GM23338 (cell line): ENCODE results near the gene ATF7. TPM values are rescaled to one million over a fixed set of nuclear protein-coding genes. Genes with fewer than 3 reads are reported as not detected.

ENCODE experiments used
- ATAC-seq: fragments of 200-7000 bp; cut with Tn5 transposase; 3 replicates; pipeline ENCODE4 v1.9.1; 2020
- DNase-seq: peaks from one replicate; pipeline ENCODE4 v3.0.0-alpha.2; 2015; ENCODE audit warnings: low spot score
- H2AFZ ChIP-seq: fragments of 200-600 bp; sonication (generic); 2 replicates; pipeline ENCODE4 v1.8.0; 2016; ENCODE audit warnings: antibody characterized with exemption, mild to moderate bottlenecking, moderate library complexity
- H3F3A ChIP-seq: fragments of 200-600 bp; sonication (generic); replicated peaks from 2 replicates; pipeline ENCODE4 v1.8.0; 2017; ENCODE audit warnings: antibody characterized with exemption, mixed run types, low read depth
- H3K27ac ChIP-seq: fragments of 200-600 bp; sonication (generic); 2 replicates; pipeline ENCODE4 v1.6.1; 2016; ENCODE audit warnings: low read depth
- H3K27me3 ChIP-seq: fragments of 200-600 bp; sonication (generic); 2 replicates; pipeline ENCODE4 v1.8.0; 2016; ENCODE audit warnings: mild to moderate bottlenecking, mixed run types, moderate library complexity; ENCODE audit not compliant: insufficient read depth
- H3K36me3 ChIP-seq: fragments of 200-600 bp; sonication (generic); 2 replicates; pipeline ENCODE4 v1.8.0; 2016; ENCODE audit warnings: mild to moderate bottlenecking; ENCODE audit not compliant: insufficient read depth
- H3K4me1 ChIP-seq: fragments of 200-600 bp; sonication (generic); 2 replicates; pipeline ENCODE4 v1.8.0; 2016; ENCODE audit warnings: mild to moderate bottlenecking, moderate library complexity; ENCODE audit not compliant: insufficient read depth
- H3K4me2 ChIP-seq: fragments of 200-600 bp; sonication (generic); 2 replicates; pipeline ENCODE4 v1.7.1; 2017; ENCODE audit warnings: mixed run types
- H3K4me3 ChIP-seq: fragments of 200-600 bp; sonication (generic); 2 replicates; pipeline ENCODE4 v1.6.1; 2016; ENCODE audit warnings: mixed run types
- H3K79me2 ChIP-seq: fragments of 200-600 bp; sonication (generic); replicated peaks from 2 replicates; pipeline ENCODE4 v1.8.0; 2017; ENCODE audit warnings: mild to moderate bottlenecking; ENCODE audit not compliant: insufficient read depth
- H3K9me2 ChIP-seq: fragments of 200-600 bp; sonication (generic); 2 replicates; pipeline ENCODE4 v1.8.0; 2017; ENCODE audit not compliant: insufficient read depth
- H4K20me1 ChIP-seq: fragments of 200-600 bp; sonication (generic); replicated peaks from 2 replicates; pipeline ENCODE4 v1.8.0; 2017; ENCODE audit warnings: mild to moderate bottlenecking; ENCODE audit not compliant: insufficient read depth
- H3K27ac Mint-ChIP-seq: 2 replicates; pipeline ENCODE4 v1.8.0; 2020; ENCODE audit warnings: inconsistent platforms, mild to moderate bottlenecking, moderate library complexity, mixed read lengths
- H3K27me3 Mint-ChIP-seq: 3 replicates; pipeline ENCODE4 v1.8.0; 2022; ENCODE audit warnings: low read depth, mild to moderate bottlenecking, moderate library complexity, mixed read lengths, inconsistent platforms; ENCODE audit not compliant: insufficient read depth, poor library complexity
- H3K36me3 Mint-ChIP-seq: 3 replicates; pipeline ENCODE4 v1.8.0; 2021; ENCODE audit warnings: low read depth, mild to moderate bottlenecking, inconsistent platforms, moderate library complexity, mixed read lengths
- H3K4me1 Mint-ChIP-seq: 3 replicates; pipeline ENCODE4 v1.8.0; 2020; ENCODE audit warnings: mild to moderate bottlenecking, inconsistent platforms, mixed read lengths
- H3K4me3 Mint-ChIP-seq: 3 replicates; pipeline ENCODE4 v1.8.0; 2021; ENCODE audit warnings: moderate library complexity, mild to moderate bottlenecking, inconsistent platforms, mixed read lengths
- H3K9me3 Mint-ChIP-seq: 3 replicates; pipeline ENCODE4 v1.8.0; 2020; ENCODE audit warnings: moderate library complexity, mild to moderate bottlenecking, inconsistent platforms, mixed read lengths
- CREB1 ChIP-seq: fragments of 250-450 bp; sonication (Bioruptor Pico); IDR thresholded peaks from 2 replicates; pipeline ENCODE4 v1.5.0; 2020; ENCODE audit warnings: low read depth, mild to moderate bottlenecking, moderate library complexity
- EZH2 ChIP-seq: fragments of 200-600 bp; sonication (generic); IDR thresholded peaks from one replicate; pipeline ENCODE4 v1.8.0; 2017; ENCODE audit warnings: antibody characterized with exemption, mild to moderate bottlenecking, low read depth; ENCODE audit not compliant: unreplicated experiment
- EZH2phosphoT487 ChIP-seq: fragments of 200-600 bp; sonication (generic); IDR thresholded peaks from one replicate; pipeline ENCODE4 v1.8.1; 2018; ENCODE audit warnings: antibody characterized with exemption; ENCODE audit not compliant: unreplicated experiment
- JUNB ChIP-seq: IDR thresholded peaks from one replicate; pipeline ENCODE4 v1.6.1; 2016; ENCODE audit warnings: antibody characterized with exemption; ENCODE audit not compliant: unreplicated experiment
- NANOG ChIP-seq: IDR thresholded peaks from 2 replicates; pipeline ENCODE4 v1.6.1; 2016; ENCODE audit warnings: antibody characterized with exemption, borderline replicate concordance
- POLR2AphosphoS5 ChIP-seq: IDR thresholded peaks from 2 replicates; pipeline ENCODE4 v1.6.1; 2016; ENCODE audit warnings: antibody characterized with exemption, low read depth
- STAT1 ChIP-seq: IDR thresholded peaks from one replicate; pipeline ENCODE4 v1.6.1; 2016; ENCODE audit warnings: antibody characterized with exemption; ENCODE audit not compliant: unreplicated experiment
- ZNF114 ChIP-seq: fragments of 250-450 bp; sonication (Bioruptor Pico); IDR thresholded peaks from 2 replicates; pipeline ENCODE4 v1.5.0; 2020; ENCODE audit warnings: mild to moderate bottlenecking, moderate library complexity
- polyA plus RNA-seq: library from polyadenylated mRNA; unstranded; fragments of >200 nt; fragmentation: Nextera tagmentation; extraction: Ambion mirVana; gene quantifications from 2 replicates; pipeline ENCODE4 v1.2.1, GENCODE V29; 2016
- total RNA-seq: library from RNA; depleted of rRNA; stranded (reverse); fragments of >200 nt; shearing (Covaris generic); gene quantifications from 2 replicates; pipeline ENCODE4 v1.2.3, GENCODE V29; 2014
- TF ChIP-seq, protein P1 (sequence below), 2 experiments: fragments of 200-600 bp in 1 of 2; sonication (generic) in 1 of 2; conservative IDR thresholded peaks; 2 replicates each; pipeline versions ENCODE4 v1.5.1 to v1.6.1; 2016 to 2017; ENCODE audit warnings: antibody characterized with exemption in 2 of 2, low read depth in 2 of 2, mild to moderate bottlenecking in 2 of 2, moderate library complexity in 1 of 2
- TF ChIP-seq, protein P2 (sequence below): IDR thresholded peaks from one replicate; pipeline ENCODE4 v1.6.1; 2018; ENCODE audit warnings: antibody characterized with exemption; ENCODE audit not compliant: unreplicated experiment
- TF ChIP-seq, protein P3 (sequence below): IDR thresholded peaks from 2 replicates; pipeline ENCODE4 v1.6.1; 2016; ENCODE audit warnings: antibody characterized with exemption

ATF7 gene
- total and polyA plus RNA-seq, 2 experiments from 2014 or later: 13.9 to 16.3 TPM

DNA sequence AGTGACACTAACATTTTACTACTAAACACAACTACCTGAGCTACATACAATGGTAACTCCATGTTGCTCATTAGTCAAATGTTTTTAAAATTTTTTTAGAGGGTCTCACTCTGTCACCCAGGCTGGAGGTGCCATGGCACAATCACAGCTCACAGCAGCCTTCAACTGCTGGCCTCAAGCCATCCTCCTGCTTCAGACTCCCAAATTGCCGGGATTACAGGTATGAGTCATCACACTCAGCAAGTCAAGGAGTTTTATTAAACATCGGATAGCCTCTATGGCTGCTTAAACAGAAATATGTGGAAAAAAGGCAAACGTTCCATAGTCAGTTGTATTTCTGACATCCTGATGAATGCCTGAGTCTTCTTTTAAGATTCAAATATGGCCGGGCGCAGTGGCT is 107.8 kb downstream of the ATF7 start:
- no peaks in the 10 kb centered on the region for H3K79me2 ChIP-seq
- Mint-ChIP-seq H3K9me3 (no peaks in the 10 kb centered on the region), H3K27me3 (peaks cover 4% of the 10 kb centered on the region), H3K27ac (no peak overlapping the region), H3K4me3 (no peak overlapping the region), H3K36me3 (peaks cover 12% of the 10 kb centered on the region), H3K4me1 (peaks cover 12% of the 10 kb centered on the region)
- H4K20me1 ChIP-seq: no peaks in the 10 kb centered on the region; the same call in 1 of the 2 replicates
- ATAC-seq: no peak
- H3F3A ChIP-seq: no peaks in the 10 kb centered on the region
- no peaks in the 10 kb centered on the region for H3K9me2 ChIP-seq
- H2AFZ ChIP-seq: no peak overlapping the region
- no peak overlapping the region for H3K4me3 ChIP-seq
- no peak for DNase-seq
- no peaks in the 10 kb centered on the region for H3K36me3 ChIP-seq
- H3K27me3 ChIP-seq: no peaks in the 10 kb centered on the region
- H3K4me1 ChIP-seq: no peaks in the 10 kb centered on the region
- TF ChIP-seq NANOG (no peak), POLR2AphosphoS5 (no peak), EZH2 (no peak), JUNB (no peak)
- TF ChIP-seq, protein P1, sequence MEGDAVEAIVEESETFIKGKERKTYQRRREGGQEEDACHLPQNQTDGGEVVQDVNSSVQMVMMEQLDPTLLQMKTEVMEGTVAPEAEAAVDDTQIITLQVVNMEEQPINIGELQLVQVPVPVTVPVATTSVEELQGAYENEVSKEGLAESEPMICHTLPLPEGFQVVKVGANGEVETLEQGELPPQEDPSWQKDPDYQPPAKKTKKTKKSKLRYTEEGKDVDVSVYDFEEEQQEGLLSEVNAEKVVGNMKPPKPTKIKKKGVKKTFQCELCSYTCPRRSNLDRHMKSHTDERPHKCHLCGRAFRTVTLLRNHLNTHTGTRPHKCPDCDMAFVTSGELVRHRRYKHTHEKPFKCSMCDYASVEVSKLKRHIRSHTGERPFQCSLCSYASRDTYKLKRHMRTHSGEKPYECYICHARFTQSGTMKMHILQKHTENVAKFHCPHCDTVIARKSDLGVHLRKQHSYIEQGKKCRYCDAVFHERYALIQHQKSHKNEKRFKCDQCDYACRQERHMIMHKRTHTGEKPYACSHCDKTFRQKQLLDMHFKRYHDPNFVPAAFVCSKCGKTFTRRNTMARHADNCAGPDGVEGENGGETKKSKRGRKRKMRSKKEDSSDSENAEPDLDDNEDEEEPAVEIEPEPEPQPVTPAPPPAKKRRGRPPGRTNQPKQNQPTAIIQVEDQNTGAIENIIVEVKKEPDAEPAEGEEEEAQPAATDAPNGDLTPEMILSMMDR (conservative IDR thresholded peaks at IDR 0.05; ENCODE audit: low read depth in 2 of 2): no peak
- H3K27ac ChIP-seq: no peak overlapping the region
- no peak overlapping the region for H3K4me2 ChIP-seq

DNA sequence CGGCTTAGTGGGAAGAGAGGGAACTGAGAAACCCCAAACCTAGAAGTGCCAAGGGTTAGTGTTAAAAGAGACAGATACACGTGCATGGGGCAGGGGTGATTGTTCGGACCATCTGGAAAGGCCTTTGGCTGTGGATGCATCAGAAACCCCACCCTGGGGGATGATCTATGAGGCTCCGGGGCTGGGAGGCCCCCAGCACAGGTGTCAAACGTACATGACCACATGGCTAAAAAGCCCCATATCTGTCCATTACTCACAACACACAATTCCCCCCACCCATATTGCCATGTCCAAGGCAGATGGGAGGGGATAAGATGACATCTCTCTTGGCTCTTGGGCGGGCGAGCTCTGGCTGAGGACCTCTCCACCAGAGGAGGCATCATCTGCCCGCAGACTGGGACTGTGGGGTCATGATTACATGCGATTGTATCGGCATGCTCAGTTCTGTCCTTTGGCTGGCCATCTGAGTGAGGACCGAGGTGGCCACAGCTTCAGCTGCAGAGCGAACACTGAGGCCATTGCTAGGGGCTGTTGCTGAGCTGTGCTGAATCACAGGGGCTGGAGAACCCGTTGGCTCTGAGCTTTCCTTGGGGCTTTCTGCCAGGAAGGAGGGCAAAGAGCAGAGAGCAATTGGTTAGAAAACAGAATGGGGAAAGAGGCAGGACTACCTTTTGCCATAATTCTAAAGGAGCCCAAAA is 109.3 kb downstream of the ATF7 start:
- no peak overlapping the region for H3K4me3 ChIP-seq
- peaks cover 6% of the 10 kb centered on the region for H3K36me3 Mint-ChIP-seq
- H3K4me2 ChIP-seq: no peak overlapping the region
- no peaks in the 10 kb centered on the region for H3K27me3 ChIP-seq
- H3K4me3 Mint-ChIP-seq: no peak overlapping the region
- H3K4me1 Mint-ChIP-seq: peaks cover 12% of the 10 kb centered on the region
- no peaks in the 10 kb centered on the region for H3K36me3 ChIP-seq
- H3K27ac Mint-ChIP-seq: no peak overlapping the region; the same call in 1 of the 2 replicates
- DNase-seq: no peak
- H3K9me3 Mint-ChIP-seq: no peaks in the 10 kb centered on the region
- ATAC-seq: no peak
- peaks cover 3% of the 10 kb centered on the region; the same call in 1 of the 2 replicates for H4K20me1 ChIP-seq
- no peaks in the 10 kb centered on the region for H3K9me2 ChIP-seq
- H3K27ac ChIP-seq: no peak overlapping the region
- no peaks in the 10 kb centered on the region for H3K4me1 ChIP-seq
- peaks cover 4% of the 10 kb centered on the region for H3K27me3 Mint-ChIP-seq
- no peaks in the 10 kb centered on the region for H3F3A ChIP-seq
- no peak overlapping the region for H2AFZ ChIP-seq
- no peaks in the 10 kb centered on the region for H3K79me2 ChIP-seq
- TF ChIP-seq, protein P2, sequence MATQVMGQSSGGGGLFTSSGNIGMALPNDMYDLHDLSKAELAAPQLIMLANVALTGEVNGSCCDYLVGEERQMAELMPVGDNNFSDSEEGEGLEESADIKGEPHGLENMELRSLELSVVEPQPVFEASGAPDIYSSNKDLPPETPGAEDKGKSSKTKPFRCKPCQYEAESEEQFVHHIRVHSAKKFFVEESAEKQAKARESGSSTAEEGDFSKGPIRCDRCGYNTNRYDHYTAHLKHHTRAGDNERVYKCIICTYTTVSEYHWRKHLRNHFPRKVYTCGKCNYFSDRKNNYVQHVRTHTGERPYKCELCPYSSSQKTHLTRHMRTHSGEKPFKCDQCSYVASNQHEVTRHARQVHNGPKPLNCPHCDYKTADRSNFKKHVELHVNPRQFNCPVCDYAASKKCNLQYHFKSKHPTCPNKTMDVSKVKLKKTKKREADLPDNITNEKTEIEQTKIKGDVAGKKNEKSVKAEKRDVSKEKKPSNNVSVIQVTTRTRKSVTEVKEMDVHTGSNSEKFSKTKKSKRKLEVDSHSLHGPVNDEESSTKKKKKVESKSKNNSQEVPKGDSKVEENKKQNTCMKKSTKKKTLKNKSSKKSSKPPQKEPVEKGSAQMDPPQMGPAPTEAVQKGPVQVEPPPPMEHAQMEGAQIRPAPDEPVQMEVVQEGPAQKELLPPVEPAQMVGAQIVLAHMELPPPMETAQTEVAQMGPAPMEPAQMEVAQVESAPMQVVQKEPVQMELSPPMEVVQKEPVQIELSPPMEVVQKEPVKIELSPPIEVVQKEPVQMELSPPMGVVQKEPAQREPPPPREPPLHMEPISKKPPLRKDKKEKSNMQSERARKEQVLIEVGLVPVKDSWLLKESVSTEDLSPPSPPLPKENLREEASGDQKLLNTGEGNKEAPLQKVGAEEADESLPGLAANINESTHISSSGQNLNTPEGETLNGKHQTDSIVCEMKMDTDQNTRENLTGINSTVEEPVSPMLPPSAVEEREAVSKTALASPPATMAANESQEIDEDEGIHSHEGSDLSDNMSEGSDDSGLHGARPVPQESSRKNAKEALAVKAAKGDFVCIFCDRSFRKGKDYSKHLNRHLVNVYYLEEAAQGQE: no peak
- TF ChIP-seq ZNF114 (CRISPR knock-in tag) (no peak), POLR2AphosphoS5 (no peak), EZH2 (no peak), JUNB (no peak), CREB1 (no peak), NANOG (no peak), EZH2phosphoT487 (no peak), STAT1 (no peak)
- TF ChIP-seq, protein P3, sequence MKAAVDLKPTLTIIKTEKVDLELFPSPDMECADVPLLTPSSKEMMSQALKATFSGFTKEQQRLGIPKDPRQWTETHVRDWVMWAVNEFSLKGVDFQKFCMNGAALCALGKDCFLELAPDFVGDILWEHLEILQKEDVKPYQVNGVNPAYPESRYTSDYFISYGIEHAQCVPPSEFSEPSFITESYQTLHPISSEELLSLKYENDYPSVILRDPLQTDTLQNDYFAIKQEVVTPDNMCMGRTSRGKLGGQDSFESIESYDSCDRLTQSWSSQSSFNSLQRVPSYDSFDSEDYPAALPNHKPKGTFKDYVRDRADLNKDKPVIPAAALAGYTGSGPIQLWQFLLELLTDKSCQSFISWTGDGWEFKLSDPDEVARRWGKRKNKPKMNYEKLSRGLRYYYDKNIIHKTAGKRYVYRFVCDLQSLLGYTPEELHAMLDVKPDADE: no peak
- TF ChIP-seq, protein P1 (conservative IDR thresholded peaks at IDR 0.05; ENCODE audit: low read depth in 2 of 2): no peak
